Glomerular visceral epithelial cell (primary cell): ENCODE results near the gene SMIM41.

Source experiments
- DNase-seq: peaks from one replicate; pipeline ENCODE4 v3.0.0-alpha.2; 2016; ENCODE audit errors: extremely low spot score

The SMIM41 gene

GRCh38 chr12:52122540-52122871, 43.0 kb downstream of the SMIM41 start:
- DNase-seq: no peak

DNA sequence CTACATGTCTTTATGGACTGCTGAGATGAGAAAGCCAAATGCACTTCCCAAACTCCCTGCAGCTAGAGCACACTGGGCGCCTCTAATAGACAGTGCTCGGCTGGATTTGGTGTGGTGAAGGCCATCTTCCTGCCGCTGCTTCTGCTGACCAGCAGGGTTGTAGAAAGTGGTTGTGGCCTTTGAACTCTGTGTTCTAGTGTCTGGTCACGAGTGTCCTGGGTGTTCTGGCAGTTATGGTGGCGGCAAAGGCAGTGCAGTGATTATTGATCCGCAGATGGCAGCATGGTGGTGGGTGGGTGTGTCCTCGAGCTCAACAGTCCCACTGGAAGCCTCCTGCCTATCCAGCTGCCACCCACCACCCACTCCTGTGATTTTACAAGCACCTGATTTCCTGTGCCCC, 43.4 kb downstream of the SMIM41 start:
- no peak for DNase-seq

DNA sequence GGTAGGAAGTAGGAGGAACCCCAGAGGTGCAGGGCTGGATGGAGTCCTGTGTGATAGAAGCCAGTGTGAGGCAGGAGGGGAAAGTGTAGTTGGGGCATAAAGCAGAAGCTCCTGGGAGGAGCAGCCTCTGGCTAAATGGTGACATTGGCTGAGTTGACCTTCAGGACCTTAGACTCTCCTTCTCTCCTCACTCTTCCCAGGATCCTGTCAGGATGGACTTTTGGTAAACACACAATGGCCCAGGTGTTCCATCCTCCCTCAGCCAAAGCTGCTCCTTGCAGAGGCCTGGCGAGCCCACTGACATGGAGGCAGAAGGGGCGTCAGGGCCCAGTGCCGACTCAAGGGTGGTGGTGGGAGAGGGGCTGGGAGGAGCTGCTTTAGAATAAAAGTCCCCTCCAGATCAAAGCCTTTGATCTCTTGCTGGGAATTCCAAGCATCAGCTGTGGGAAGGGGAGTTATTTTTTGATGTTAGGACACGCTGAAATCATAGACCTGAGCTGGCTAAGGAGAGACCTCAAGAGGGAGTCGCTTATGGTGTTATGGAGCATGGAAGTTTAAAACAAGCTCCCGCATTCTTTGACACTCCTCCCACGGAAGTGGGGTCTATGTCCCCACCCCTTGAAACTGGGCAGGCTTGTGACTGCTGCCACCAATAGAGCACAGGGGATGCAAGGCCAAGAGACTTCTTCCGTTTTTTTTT, 44.1 kb downstream of the SMIM41 start:
- no peak for DNase-seq

DNA sequence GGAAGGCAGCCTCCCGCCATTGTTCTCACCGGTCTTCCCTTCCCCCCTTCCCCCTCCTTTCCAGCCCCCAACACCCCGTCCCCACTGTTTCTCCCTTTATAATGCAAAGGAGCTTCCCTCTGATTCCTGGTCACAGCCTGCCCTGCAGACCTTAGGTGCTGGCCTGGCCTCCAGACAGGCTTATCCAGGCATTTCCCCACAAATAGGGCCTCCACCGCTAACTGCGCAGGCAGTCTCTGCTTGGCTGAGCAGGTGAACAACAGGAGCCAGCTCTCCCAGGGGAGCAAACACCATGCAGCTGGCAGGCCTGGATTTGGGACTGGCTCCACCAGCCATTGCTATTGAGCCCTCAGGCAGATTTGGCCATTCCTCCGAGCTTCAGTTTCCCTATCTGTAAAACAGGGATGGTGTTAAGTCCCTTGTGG, 46.0 kb downstream of the SMIM41 start:
- DNase-seq: no peak

DNA sequence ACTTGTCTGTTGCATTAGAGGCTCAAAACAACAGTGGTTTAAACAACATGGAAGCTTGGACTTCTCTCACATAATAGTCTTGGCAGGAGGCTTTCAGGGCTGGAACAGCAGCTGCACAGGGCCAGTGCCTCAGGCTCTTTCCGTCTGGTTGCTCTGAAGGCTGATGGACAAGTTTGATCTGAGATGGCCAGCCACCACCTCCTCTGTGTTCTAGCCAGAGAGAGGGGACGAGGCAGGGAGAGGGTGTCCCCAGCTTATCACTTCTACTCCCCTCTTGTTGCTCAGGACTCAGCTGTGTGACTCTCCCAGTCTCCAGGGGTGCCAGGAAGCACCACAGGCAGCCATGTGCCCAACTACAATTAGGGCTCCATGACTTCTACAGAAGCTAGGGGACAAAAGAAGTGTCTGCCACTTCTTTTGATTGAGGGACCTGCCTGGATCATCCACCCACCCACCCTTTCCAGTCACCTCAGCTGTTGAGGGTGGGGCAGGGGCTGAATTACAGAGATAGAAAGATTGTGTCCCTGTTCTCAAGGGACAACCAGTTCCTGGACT, 46.6 kb downstream of the SMIM41 start:
- DNase-seq: no peak

DNA sequence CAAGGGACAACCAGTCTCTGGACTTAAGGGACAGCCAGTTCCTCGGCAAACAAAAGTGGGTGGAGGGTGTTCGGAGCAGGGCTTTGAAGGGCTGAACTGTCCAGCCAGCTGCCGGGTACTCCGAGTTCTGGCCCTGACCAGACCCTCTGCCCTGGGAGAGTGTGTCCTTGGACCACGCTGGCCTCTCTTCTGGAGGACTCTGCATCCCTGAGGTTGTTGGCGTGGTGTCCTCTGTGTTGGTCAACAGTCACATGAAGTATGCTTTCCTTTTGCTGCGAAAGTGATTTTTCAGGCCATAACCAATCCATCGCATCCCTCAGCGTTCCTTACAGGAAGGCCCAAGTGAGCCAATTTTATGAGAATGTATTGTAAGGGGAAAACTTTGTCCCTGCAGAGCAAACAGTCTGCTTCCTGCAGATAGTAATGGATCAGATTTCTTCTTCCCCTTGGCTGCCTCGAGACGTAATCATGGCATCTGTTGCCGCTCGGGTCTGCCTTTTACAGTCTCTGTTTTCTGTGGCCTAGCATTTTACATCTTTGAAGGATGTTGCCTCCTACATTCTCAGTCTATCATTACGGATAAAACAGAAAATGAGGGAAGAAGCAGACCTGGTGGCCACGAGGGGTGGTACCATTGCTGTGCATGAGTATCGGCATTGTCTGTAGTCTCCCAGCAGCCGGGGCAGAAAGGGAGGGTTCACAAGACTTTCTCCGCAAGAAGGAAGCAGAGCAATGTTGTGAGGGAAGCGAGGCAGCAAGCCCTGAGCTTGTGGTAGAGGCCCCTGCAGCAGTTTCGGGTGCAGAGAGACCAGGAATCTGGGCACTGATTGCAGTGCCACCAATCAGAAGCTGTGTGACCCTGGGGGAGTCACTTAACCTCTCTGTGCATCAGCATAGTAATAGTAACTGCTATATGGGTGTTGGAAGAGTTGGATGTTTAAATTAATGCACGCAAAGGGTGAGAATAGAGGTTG, 47.4 kb downstream of the SMIM41 start:
- no peak for DNase-seq

DNA sequence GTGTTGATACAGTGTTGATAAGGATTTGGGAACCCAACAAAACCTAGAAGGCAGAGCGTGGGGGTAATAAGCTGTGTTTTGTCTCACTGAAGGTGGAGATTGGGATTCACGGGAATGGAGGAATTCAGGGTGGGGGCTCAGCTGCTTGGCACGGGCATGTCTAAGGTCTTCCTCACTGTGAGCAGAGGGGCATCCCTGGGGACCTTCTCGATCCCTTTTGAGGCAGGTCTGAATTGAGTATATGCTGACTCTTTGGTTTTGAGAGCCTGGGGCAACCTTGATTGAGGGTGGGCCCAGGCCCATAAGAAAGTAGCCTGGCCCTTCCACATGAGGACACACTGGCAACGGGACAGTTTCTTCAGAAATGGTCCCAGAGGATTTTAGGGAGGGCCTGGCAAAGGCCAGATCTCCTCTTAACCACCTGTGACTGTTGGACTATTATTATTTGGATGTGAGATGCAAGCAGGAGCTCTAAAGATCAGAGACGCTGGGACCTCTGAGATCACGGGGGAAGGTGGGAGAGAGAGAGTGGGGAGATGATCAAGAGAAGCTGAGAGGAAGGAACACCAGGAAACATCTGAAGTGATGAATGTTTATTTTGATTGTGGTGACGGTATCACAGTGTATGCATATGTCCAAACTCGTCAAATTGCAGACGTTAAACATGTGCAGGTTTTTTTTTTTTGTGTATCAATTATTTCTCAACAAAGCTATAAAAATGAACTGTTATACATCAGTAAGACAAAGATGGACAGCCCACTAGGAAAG, 48.4 kb downstream of the SMIM41 start:
- DNase-seq: no peak

DNA sequence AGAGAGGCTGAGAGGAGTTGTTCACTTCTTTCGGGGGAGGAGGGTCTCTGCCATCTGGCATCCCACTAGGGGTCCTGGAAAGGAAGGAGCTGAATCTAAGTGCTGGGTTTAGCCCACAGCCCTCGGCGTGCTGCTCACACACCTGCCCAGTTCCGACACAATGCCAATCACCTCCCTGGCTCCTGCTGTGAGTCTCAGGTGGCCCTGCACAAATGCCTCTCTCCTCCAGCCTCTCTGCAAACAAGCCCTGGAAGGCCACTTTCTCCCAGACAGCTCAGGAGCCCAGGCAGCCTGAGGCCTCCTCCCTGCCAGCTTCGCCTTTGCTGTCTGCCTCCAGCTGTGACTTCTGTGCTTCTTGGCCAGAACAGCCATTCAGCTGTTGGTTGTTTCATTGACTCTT, 51.2 kb downstream of the SMIM41 start:
- DNase-seq: no peak

DNA sequence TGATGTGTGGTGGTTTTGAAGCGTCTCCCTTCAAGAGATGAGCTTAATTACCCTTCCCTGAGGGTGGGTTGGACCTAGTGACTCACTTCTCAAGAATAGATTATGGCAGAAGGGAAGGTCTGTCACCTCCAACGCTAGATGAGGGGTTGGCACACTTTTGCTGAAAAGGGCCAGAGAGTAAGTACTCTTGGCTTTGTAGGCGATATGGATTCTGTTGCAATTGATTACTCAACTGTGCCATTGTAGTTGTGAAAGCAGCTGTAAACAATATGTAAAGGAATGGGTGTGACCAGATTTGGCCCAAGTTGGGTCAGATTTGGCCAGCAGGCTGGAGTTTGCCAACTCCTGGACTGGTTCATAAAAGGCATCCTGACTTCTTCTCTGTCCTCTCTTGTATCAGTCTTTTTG, 53.3 kb downstream of the SMIM41 start:
- no peak for DNase-seq

GRCh38 chr12:52137746-52138145, 58.2 kb downstream of the SMIM41 start:
- no peak for DNase-seq

DNA sequence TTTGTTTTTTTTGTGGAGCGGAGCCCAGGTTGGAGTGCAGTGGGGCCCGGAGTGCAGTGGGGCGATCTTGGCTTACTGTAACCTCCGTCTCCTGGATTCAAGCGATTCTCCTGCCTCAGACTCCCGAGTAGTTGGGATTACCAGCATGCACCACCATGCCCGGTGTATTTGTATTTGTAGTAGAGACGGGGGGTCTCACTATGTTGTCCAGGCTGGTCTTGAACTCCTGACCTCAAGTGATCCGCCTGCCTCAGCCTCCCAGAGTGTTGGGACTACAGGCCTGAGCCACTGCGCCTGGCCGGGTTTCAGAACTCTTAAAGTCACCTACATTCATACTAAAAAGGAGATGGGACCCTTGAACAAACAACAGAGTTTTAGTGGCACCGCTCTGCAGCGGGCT, 59.6 kb downstream of the SMIM41 start:
- DNase-seq: no peak

DNA sequence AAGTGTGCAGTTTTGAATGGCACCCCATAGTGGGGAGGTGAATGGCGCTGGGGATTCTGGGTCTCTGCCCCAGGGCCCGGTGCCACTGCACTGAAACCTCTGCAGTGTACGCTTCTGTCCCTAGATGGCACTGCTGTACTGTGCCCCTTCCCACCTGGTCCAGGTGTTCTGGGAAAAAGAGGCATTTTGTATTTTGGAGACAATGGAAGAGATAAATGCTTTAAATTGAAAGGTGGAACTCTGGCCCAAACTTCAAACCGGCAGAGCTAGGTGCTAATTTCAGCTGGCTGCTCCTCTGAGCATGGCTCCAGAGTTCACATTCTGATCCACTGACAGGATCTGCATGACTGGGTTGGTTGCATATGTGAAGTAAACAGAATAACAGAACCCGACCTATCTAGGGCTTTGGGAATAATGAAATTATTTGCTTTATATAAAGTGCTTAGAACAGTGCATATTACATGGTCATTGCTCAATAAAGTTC, 60.1 kb downstream of the SMIM41 start:
- no peak for DNase-seq

DNA sequence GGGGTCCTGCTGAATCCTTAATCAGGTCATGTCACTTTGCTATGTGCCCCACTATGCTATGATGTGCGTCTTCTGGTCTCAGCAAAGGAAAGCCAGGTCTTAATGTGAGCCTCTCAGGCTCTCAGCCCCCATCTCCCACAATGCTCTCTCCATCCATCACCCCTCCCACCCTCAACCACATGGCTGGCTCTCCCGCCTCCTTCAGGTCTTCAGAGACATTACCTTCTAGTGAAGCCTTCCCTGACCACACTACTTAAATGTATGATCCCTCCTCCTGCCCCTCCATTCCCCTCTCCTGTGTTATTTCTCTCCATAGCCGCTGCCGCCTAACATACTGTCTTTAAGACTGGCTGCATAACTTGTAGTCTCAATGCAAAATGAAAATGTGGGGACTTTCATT, 61.8 kb downstream of the SMIM41 start:
- no peak for DNase-seq

GRCh38 chr12:52141875-52142274, 62.4 kb downstream of the SMIM41 start:
- DNase-seq: no peak

- DNase-seq: no peak
These were observed 62.9 kb downstream of the SMIM41 start for GRCh38 chr12:52142431-52142830.

GRCh38 chr12:52144512-52145227, 65.2 kb downstream of the SMIM41 start:
- DNase-seq: no peak

DNA sequence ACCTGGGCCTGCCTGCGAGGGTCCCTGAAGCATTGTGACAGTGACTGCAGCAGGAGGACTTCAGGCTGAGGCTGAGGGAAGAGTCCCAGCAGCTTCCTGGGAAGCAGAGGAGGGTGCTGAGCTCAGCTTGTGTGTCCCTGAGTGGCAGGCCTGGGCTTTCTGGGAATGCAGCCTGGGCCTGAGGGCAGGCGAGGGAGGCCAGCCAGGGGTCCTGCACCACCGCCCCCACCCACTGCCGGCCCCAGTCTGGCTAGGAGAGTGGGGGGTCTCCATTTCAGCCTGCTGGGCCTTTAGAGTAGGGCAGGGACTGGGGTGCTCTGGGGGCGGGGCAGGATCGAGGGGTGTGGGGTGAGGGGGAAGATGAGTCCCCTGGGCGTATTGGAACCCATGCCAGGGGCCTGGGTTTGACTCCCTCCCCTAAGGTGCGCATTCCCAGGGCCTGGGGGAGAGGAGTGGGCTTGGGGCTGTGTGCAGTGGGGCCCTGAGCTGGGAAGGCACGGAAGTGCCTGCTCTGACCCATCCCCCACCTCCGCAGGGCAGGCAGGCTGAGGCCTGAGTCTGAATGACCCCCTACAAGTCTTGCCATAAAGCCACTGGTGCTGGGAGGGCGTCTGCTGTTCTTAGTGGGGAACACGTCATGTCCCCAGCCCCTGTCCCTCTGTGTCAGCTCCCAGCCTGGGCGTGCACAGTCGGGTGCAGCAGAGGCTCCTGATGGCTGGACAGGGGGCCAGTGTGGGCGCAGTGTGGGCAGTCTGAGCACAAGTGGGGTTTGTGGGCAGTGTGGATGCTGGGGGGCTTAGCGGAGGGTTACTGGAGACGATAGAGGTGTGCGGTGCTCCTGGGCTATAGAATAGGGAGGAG, 66.0 kb downstream of the SMIM41 start:
- DNase-seq: no peak

GRCh38 chr12:52146089-52146821, 66.8 kb downstream of the SMIM41 start:
- DNase-seq: no peak

GRCh38 chr12:52146822-52147366, 67.4 kb downstream of the SMIM41 start:
- no peak for DNase-seq
